Mucosa of stomach (tissue), 1 donor: ENCODE measurements around the gene SCFD1.
"Not testable (repeated sequence)": the region's sequence is repeated elsewhere in the genome, so short reads cannot be mapped to it uniquely, and the experiment has no call there.

Experiments
- H3K27me3 ChIP-seq: one replicate; pipeline ENCODE4 v1.7.0; 2013; ENCODE audit warnings: mild to moderate bottlenecking, low read length; ENCODE audit not compliant: control insufficient read depth, insufficient read depth
- H3K36me3 ChIP-seq: one replicate; pipeline ENCODE4 v1.7.0; 2013; ENCODE audit warnings: low read length; ENCODE audit not compliant: control insufficient read depth, insufficient read depth
- H3K4me1 ChIP-seq: one replicate; pipeline ENCODE4 v1.7.0; 2013; ENCODE audit warnings: mild to moderate bottlenecking, low read length; ENCODE audit not compliant: control insufficient read depth, insufficient read depth
- H3K4me3 ChIP-seq: one replicate; pipeline ENCODE4 v1.7.0; 2013; ENCODE audit warnings: low read length
- H3K9ac ChIP-seq: one replicate; pipeline ENCODE4 v1.7.0; 2013; ENCODE audit warnings: mild to moderate bottlenecking, low read length, moderate library complexity
- H3K9me3 ChIP-seq: one replicate; pipeline ENCODE4 v1.7.0; 2013; ENCODE audit warnings: mild to moderate bottlenecking, low read length, moderate library complexity; ENCODE audit not compliant: control insufficient read depth
- donor health status: Pancreatic carcinoma.

SCFD1 gene, protein sequence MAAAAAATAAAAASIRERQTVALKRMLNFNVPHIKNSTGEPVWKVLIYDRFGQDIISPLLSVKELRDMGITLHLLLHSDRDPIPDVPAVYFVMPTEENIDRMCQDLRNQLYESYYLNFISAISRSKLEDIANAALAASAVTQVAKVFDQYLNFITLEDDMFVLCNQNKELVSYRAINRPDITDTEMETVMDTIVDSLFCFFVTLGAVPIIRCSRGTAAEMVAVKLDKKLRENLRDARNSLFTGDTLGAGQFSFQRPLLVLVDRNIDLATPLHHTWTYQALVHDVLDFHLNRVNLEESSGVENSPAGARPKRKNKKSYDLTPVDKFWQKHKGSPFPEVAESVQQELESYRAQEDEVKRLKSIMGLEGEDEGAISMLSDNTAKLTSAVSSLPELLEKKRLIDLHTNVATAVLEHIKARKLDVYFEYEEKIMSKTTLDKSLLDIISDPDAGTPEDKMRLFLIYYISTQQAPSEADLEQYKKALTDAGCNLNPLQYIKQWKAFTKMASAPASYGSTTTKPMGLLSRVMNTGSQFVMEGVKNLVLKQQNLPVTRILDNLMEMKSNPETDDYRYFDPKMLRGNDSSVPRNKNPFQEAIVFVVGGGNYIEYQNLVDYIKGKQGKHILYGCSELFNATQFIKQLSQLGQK

DNA sequence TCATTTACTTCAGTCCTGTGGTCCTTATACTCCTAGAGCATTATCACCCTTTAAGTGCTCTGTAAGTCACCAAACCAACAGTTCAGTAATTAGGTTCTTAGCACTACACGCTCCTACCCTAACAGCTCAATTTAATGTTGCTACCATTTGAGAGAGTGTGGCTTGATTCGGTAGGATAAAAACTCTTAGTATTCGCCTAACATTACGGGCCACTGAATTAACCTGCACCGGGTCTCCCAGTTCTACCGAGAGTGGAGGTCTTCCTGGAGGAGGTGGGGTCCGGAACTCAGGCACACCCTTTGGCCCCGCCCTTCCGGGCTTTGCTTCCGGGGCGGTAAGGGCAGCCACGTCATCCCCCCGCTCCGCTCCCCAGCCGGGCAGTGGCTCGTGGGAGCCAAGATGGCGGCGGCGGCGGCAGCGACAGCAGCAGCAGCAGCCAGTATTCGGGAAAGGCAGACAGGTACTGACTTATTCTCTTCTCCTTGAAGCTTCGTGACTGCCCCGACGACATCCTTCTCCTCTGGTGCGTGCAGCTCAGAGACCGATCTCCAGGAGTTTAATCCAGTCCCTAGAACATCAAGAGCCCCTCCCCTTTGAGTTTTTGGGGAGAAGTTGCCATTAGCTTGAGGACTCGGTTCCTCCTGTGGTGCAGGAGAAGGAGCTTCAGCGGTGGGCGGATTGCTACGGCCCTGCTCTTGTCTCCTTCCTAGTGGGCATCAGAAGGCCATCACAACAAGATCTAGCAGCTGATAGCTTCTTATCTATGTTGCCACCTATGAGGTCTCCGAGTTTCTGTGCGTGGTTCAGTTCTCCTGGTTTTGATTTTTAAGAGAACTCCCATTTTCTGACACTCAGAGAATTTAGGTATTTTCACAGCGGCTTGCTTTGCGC is at the start of gene SCFD1:
TSS of gene SCFD1 (plus strand) at position 380 of the 891 bp plus-strand sequence. CDS start at position 400, 20 bp downstream.
- H3K36me3 ChIP-seq: no peaks in the 10 kb centered on the region
- peaks cover 4% of the 10 kb centered on the region for H3K4me1 ChIP-seq
- no peaks in the 10 kb centered on the region for H3K27me3 ChIP-seq
- peak within 1 kb of the TSS; percentile 98 for H3K9ac ChIP-seq
- H3K9me3 ChIP-seq: no peaks in the 10 kb centered on the region
- H3K4me3 ChIP-seq: peak within 1 kb of the TSS; percentile 97

DNA sequence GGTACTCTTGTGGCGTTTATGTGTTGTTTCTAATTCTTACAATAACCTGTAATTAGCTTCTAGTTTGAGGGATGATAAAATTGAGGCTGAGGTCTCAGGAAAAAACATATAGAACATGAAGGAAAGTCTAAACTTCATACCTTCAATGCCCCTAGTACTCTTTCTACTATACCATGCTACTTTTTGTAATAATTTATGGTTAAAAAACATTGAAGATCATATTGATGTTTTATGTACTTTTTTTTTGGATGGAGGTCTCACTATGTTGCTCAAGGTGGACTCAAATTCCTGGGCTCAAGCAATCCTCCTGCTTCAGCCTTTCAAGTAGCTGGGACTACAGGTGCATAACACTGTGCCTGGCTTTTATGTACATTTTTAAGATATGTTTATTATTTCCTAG is 49.3 kb upstream of the SCFD1 start:
- peaks cover 6% of the 10 kb centered on the region for H3K4me1 ChIP-seq
- H3K4me3 ChIP-seq: no peak overlapping the region
- no peak overlapping the region for H3K9ac ChIP-seq
- no peaks in the 10 kb centered on the region for H3K36me3 ChIP-seq
- H3K27me3 ChIP-seq: no peaks in the 10 kb centered on the region
- no peaks in the 10 kb centered on the region for H3K9me3 ChIP-seq

GRCh38 chr14:30573226-30573814 is 48.8 kb upstream of the SCFD1 start:
- no peak overlapping the region for H3K9ac ChIP-seq
- H3K36me3 ChIP-seq: no peaks in the 10 kb centered on the region
- H3K4me1 ChIP-seq: peaks cover 6% of the 10 kb centered on the region
- no peaks in the 10 kb centered on the region for H3K27me3 ChIP-seq
- H3K9me3 ChIP-seq: no peaks in the 10 kb centered on the region
- H3K4me3 ChIP-seq: no peak overlapping the region

- H3K27me3 ChIP-seq: no peaks in the 10 kb centered on the region
- no peaks in the 10 kb centered on the region for H3K9me3 ChIP-seq
- no peaks in the 10 kb centered on the region for H3K36me3 ChIP-seq
- no peak overlapping the region for H3K9ac ChIP-seq
- H3K4me3 ChIP-seq: no peak overlapping the region
- peaks cover 6% of the 10 kb centered on the region for H3K4me1 ChIP-seq
Observed at GRCh38 chr14:30573966-30574365, 48.2 kb upstream of the SCFD1 start.

GRCh38 chr14:30574777-30575176 is 47.3 kb upstream of the SCFD1 start:
- H3K36me3 ChIP-seq, H3K9me3 ChIP-seq, H3K4me1 ChIP-seq, H3K27me3 ChIP-seq, H3K4me3 ChIP-seq, H3K9ac ChIP-seq: not testable (repeated sequence)

GRCh38 chr14:30576333-30576732 is 45.8 kb upstream of the SCFD1 start:
- not testable (repeated sequence) for H3K4me1 ChIP-seq, H3K9me3 ChIP-seq, H3K9ac ChIP-seq, H3K27me3 ChIP-seq, H3K36me3 ChIP-seq, H3K4me3 ChIP-seq

- Histone ChIP-seq H3K4me3 (no peak overlapping the region), H3K9ac (no peak overlapping the region), H3K4me1 (no peaks in the 10 kb centered on the region), H3K9me3 (no peaks in the 10 kb centered on the region), H3K36me3 (no peaks in the 10 kb centered on the region), H3K27me3 (no peaks in the 10 kb centered on the region)
Observed at GRCh38 chr14:30580616-30581282, 41.4 kb upstream of the SCFD1 start.

- Histone ChIP-seq H3K27me3 (no peaks in the 10 kb centered on the region), H3K36me3 (no peaks in the 10 kb centered on the region)
Observed at GRCh38 chr14:30581283-30581625, 40.9 kb upstream of the SCFD1 start.

DNA sequence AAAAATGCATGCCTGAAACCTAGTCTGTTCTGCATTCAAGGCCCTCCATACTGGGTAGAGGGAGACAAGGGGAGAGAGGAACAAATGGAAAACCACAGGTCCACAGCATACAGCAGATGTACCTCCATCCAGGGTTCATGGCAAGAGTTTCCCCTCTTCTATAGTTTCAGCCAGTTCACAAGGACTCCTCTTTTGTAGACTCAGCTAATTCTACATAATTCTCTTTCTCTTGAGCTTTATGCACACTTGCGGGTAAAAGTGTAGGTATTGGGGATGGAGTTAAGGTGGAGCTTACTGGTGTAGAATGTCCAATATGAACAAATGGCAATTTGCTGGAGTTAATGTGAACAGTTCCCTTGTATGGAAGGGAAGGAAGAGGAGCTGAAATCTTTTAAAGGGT is 39.7 kb upstream of the SCFD1 start:
- Histone ChIP-seq H3K4me3 (no peak overlapping the region), H3K9me3 (no peaks in the 10 kb centered on the region), H3K36me3 (no peaks in the 10 kb centered on the region), H3K27me3 (no peaks in the 10 kb centered on the region), H3K4me1 (no peaks in the 10 kb centered on the region), H3K9ac (no peak overlapping the region)

More at GRCh38 chr14:30581283-30581625, 40.9 kb upstream of the SCFD1 start:
- Histone ChIP-seq H3K4me3 (no peak overlapping the region), H3K9ac (no peak overlapping the region), H3K9me3 (no peaks in the 10 kb centered on the region), H3K4me1 (no peaks in the 10 kb centered on the region)

DNA sequence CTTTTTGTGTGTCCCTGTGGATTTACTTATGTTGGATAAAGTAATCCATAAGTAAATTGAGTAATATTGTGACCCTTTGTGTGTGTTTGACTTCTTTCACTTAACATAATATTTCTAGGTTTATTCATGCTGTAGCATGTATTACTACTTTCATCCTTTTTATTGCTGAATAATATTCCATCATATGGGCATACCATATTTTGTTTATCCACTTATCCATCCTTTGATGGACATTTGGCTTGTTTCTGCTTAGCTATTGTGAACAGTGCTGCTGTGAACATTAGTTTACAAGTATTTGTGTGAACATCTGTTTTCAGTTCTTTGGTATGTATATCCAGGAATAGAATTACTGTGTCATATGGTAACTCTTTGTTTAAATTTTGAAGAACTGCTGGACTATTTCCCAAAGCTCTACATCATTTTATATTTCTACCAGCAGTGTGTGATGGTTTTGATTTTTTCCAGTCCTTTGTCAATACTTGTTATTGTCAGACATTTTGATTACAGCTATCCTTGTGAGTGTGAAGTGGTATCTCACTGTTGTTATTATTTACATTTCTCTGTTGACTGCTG is 38.0 kb upstream of the SCFD1 start:
- H3K4me3 ChIP-seq: no peak overlapping the region
- no peaks in the 10 kb centered on the region for H3K36me3 ChIP-seq
- H3K9me3 ChIP-seq: no peaks in the 10 kb centered on the region

GRCh38 chr14:30585204-30585603 is 36.9 kb upstream of the SCFD1 start:
- Histone ChIP-seq H3K27me3 (no peaks in the 10 kb centered on the region), H3K4me3 (no peak overlapping the region), H3K36me3 (no peaks in the 10 kb centered on the region), H3K4me1 (no peaks in the 10 kb centered on the region), H3K9ac (no peak overlapping the region), H3K9me3 (no peaks in the 10 kb centered on the region)

More for the DNA sequence above, 38.0 kb upstream of the SCFD1 start:
- no peaks in the 10 kb centered on the region for H3K27me3 ChIP-seq
- no peak overlapping the region for H3K9ac ChIP-seq
- no peaks in the 10 kb centered on the region for H3K4me1 ChIP-seq
